M059J (cell line): ENCODE measurements around the gene APBB2. TPM values are rescaled to one million over a fixed set of nuclear protein-coding genes. Genes with fewer than 3 reads are reported as not detected.

ENCODE experiments used
- DNase-seq: peaks from one replicate; pipeline ENCODE4 v3.0.0-alpha.2; 2012; ENCODE audit warnings: low read depth
- total RNA-seq: library from RNA; depleted of rRNA; stranded (reverse); fragments of >200 nt; shearing (Covaris generic); gene quantifications from 2 replicates; pipeline ENCODE4 v1.2.3, GENCODE V29; 2014

The APBB2 gene
- total RNA-seq, 1 experiment from 2014 or later: 81.9 TPM

- DNase-seq: peak; percentile 48
These were observed 357.4 kb downstream of the APBB2 start for GRCh38 chr4:40856840-40857362.

- DNase-seq: no peak
These were observed 358.0 kb downstream of the APBB2 start for GRCh38 chr4:40856277-40856839.

GRCh38 chr4:40850496-40850895 lies 363.8 kb downstream of the APBB2 start:
- DNase-seq: peak; percentile 29

GRCh38 chr4:40848940-40849339 lies 365.4 kb downstream of the APBB2 start:
- no peak for DNase-seq

GRCh38 chr4:40848251-40848650 lies 366.1 kb downstream of the APBB2 start:
- no peak for DNase-seq

GRCh38 chr4:40846532-40846931 lies 367.8 kb downstream of the APBB2 start:
- no peak for DNase-seq

- peak; percentile 24 for DNase-seq
These were observed 369.0 kb downstream of the APBB2 start for GRCh38 chr4:40845154-40845835.

- no peak for DNase-seq
These were observed 370.1 kb downstream of the APBB2 start for GRCh38 chr4:40844261-40844660.

GRCh38 chr4:40843696-40844095 lies 370.6 kb downstream of the APBB2 start:
- DNase-seq: no peak

GRCh38 chr4:40842725-40843423 lies 371.5 kb downstream of the APBB2 start:
- peak; percentile 96 for DNase-seq

GRCh38 chr4:40842318-40842717 lies 372.0 kb downstream of the APBB2 start:
- peak; percentile 51 for DNase-seq

GRCh38 chr4:40840985-40841571 lies 373.3 kb downstream of the APBB2 start:
- DNase-seq: peak; percentile 85

GRCh38 chr4:40840255-40840984 lies 373.9 kb downstream of the APBB2 start:
- DNase-seq: no peak

GRCh38 chr4:40838742-40839141 lies 375.6 kb downstream of the APBB2 start:
- peak; percentile 19 for DNase-seq

GRCh38 chr4:40837094-40837870 lies 377.1 kb downstream of the APBB2 start:
- DNase-seq: no peak

- no peak for DNase-seq
These were observed 381.1 kb downstream of the APBB2 start for GRCh38 chr4:40833212-40833611.

GRCh38 chr4:40832175-40832574 lies 382.2 kb downstream of the APBB2 start:
- DNase-seq: no peak

- no peak for DNase-seq
These were observed 383.0 kb downstream of the APBB2 start for GRCh38 chr4:40831146-40831907.

GRCh38 chr4:40829586-40829985 lies 384.8 kb downstream of the APBB2 start:
- DNase-seq: no peak

- DNase-seq: no peak
These were observed 385.7 kb downstream of the APBB2 start for GRCh38 chr4:40828661-40829060.
